ENCODE measurements around the gene SLC6A6.

DNA sequence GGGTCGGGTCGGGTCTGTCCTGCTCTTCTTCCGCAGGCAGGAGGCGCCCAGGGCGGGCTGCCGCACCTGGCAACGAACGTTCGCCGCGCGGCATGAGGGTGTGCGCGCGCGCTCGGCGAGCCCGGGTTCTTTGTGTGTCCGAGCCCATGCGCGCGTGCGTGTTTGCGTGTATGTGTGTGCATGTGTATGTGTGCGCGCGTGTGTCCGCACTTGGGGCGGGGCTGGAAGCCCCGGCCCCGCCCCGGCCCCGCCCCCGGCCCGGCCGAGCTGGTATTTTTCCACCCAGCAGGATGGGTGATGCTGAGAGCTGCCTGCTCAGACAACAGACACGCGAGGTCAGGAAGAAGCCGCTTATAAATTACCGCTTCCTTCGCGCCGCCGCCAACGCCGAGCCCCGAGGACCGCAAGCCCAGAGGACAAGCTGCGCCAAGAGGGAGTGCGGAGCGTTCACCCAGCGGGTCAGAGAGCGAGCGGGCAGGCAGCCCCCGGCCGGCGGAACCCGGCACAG, at the start of gene SLC6A6:
- TF ChIP-seq CTCF (IDR thresholded peaks at IDR 0.05): peak in 8 of 12 donors; percentile 4 to 58 (median 43)
- peak in 1 of 2 donors; percentile 83 for TF ChIP-seq POLR2A (IDR thresholded peaks at IDR 0.05)
